ENCODE data around the gene TOPBP1.

- no peak for TF ChIP-seq EP300 (IDR thresholded peaks at IDR 0.05; ENCODE audit: low read depth)
- peak; percentile 34 to 53 (median 46) for TF ChIP-seq CTCF (IDR thresholded peaks at IDR 0.05)
These were observed 83.1 kb downstream of the TOPBP1 start for GRCh38 chr3:133578548-133579191.
